HEK293 (cell line): Measurements from ENCODE around the gene RANBP10.

Experiments used
- CTCF ChIA-PET: fragments of 350-600 bp; formaldehyde crosslinking; extraction: SDS; loops from one replicate; lab custom pipeline; 2021; ENCODE audit warnings: antibody characterized with exemption; lab: Yijun Ruan, JAX
- POLR2A ChIA-PET: fragments of 300-600 bp; formaldehyde crosslinking; extraction: SDS; loops from one replicate; lab custom pipeline; 2020; ENCODE audit warnings: antibody characterized with exemption, inconsistent platforms; lab: Yijun Ruan, JAX
- H3K27ac ChIP-seq: fragments of 200-500 bp; sonication (Bioruptor generic); 2 replicates; pipeline ENCODE4 v1.5.1; 2014; ENCODE audit warnings: low read depth, low read length, control low read depth, inconsistent platforms; ENCODE audit errors: extremely low read depth
- H3K36me3 ChIP-seq, 2 experiments: fragments of 200-500 bp in 1 of 2; sonication (Bioruptor generic) in 1 of 2; 1 replicate in 1 of 2; 2 replicates in 1 of 2; pipeline ENCODE4 v1.5.1; 2014 to 2017; ENCODE audit warnings: inconsistent platforms in 2 of 2, low read length in 2 of 2; ENCODE audit not compliant: control insufficient read depth in 2 of 2, insufficient read depth in 1 of 2
- H3K4me1 ChIP-seq: fragments of 200-500 bp; sonication (Bioruptor generic); 2 replicates; pipeline ENCODE4 v1.5.1; 2014; ENCODE audit warnings: mild to moderate bottlenecking, low read length, inconsistent platforms; ENCODE audit not compliant: control insufficient read depth, insufficient read depth
- H3K4me3 ChIP-seq: 2 replicates; pipeline ENCODE4 v1.5.1; 2011; ENCODE audit warnings: low read depth, mild to moderate bottlenecking, control low read depth, low read length, moderate library complexity
- H3K9me3 ChIP-seq: fragments of 200-500 bp; sonication (Bioruptor generic); 2 replicates; pipeline ENCODE4 v1.5.1; 2014; ENCODE audit warnings: low read depth, low read length, inconsistent platforms; ENCODE audit not compliant: control insufficient read depth, insufficient read depth
- FEZF1 ChIP-seq: fragments of 450-650 bp; formaldehyde crosslinking; IDR thresholded peaks from 2 replicates; pipeline ENCODE4 v1.5.1; 2016; ENCODE audit warnings: missing biosample characterization, missing genetic modification characterization
- KLF10 ChIP-seq: fragments of 450-650 bp; IDR thresholded peaks from 2 replicates; pipeline ENCODE4 v1.5.1; 2018; ENCODE audit warnings: missing biosample characterization, mild to moderate bottlenecking, missing genetic modification characterization
- SP3 ChIP-seq: fragments of 450-650 bp; formaldehyde crosslinking; IDR thresholded peaks from 2 replicates; pipeline ENCODE4 v1.5.1; 2016; ENCODE audit warnings: missing biosample characterization, missing genetic modification characterization
- SP7 ChIP-seq: fragments of 450-650 bp; formaldehyde crosslinking; IDR thresholded peaks from 2 replicates; pipeline ENCODE4 v1.5.1; 2016; ENCODE audit warnings: missing biosample characterization, missing genetic modification characterization
- YY1 ChIP-seq: fragments of 450-650 bp; formaldehyde crosslinking; IDR thresholded peaks from 2 replicates; pipeline ENCODE4 v1.5.1; 2018; ENCODE audit warnings: missing biosample characterization, missing genetic modification characterization
- ZBTB17 ChIP-seq: fragments of 450-650 bp; formaldehyde crosslinking; IDR thresholded peaks from 2 replicates; pipeline ENCODE4 v1.5.1; 2016; ENCODE audit warnings: missing biosample characterization, missing genetic modification characterization
- ZBTB8A ChIP-seq: fragments of 450-650 bp; formaldehyde crosslinking; IDR thresholded peaks from 2 replicates; pipeline ENCODE4 v1.5.1; 2016; ENCODE audit warnings: missing biosample characterization, missing genetic modification characterization
- ZEB2 ChIP-seq: fragments of 450-650 bp; formaldehyde crosslinking; IDR thresholded peaks from 2 replicates; pipeline ENCODE4 v1.5.1; 2016; ENCODE audit warnings: missing biosample characterization, missing genetic modification characterization
- ZNF221 ChIP-seq: fragments of 450-650 bp; formaldehyde crosslinking; IDR thresholded peaks from 2 replicates; pipeline ENCODE4 v1.5.1; 2017; ENCODE audit warnings: missing biosample characterization, missing genetic modification characterization, borderline replicate concordance
- ZNF223 ChIP-seq: fragments of 450-650 bp; formaldehyde crosslinking; IDR thresholded peaks from 2 replicates; pipeline ENCODE4 v1.5.1; 2016; ENCODE audit warnings: missing biosample characterization, missing genetic modification characterization
- ZNF266 ChIP-seq: fragments of 450-650 bp; formaldehyde crosslinking; IDR thresholded peaks from 2 replicates; pipeline ENCODE4 v1.5.1; 2016; ENCODE audit warnings: missing biosample characterization, missing genetic modification characterization, low read depth
- ZNF274 ChIP-seq, 2 experiments: fragments of 200-500 bp in 1 of 2; fragments of 450-650 bp in 1 of 2; sonication (Bioruptor generic) in 1 of 2; formaldehyde crosslinking in 1 of 2; IDR thresholded peaks; 2 replicates each; pipeline versions ENCODE4 v1.5.1 to v1.6.1; 2014 to 2016; ENCODE audit warnings: borderline replicate concordance in 1 of 2, inconsistent platforms in 1 of 2, low read length in 1 of 2, missing biosample characterization in 1 of 2, missing genetic modification characterization in 1 of 2
- ZNF335 ChIP-seq: fragments of 450-650 bp; formaldehyde crosslinking; conservative IDR thresholded peaks from 2 replicates; pipeline ENCODE4 v1.5.1; 2016; ENCODE audit warnings: missing biosample characterization, missing genetic modification characterization
- ZNF548 ChIP-seq: fragments of 450-650 bp; formaldehyde crosslinking; IDR thresholded peaks from 2 replicates; pipeline ENCODE4 v1.5.1; 2016; ENCODE audit warnings: missing biosample characterization, missing genetic modification characterization
- ZNF629 ChIP-seq: fragments of 450-650 bp; formaldehyde crosslinking; IDR thresholded peaks from 2 replicates; pipeline ENCODE4 v1.5.1; 2017; ENCODE audit warnings: missing biosample characterization, missing genetic modification characterization
- ZNF707 ChIP-seq: fragments of 450-650 bp; formaldehyde crosslinking; IDR thresholded peaks from 2 replicates; pipeline ENCODE4 v1.5.1; 2016; ENCODE audit warnings: missing biosample characterization, missing genetic modification characterization
- TF ChIP-seq, protein P1 (sequence below): fragments of 450-650 bp; formaldehyde crosslinking; IDR thresholded peaks from 2 replicates; pipeline ENCODE4; 2016; ENCODE audit warnings: missing biosample characterization, missing genetic modification characterization
- TF ChIP-seq, protein P2 (sequence below): fragments of 450-650 bp; formaldehyde crosslinking; conservative IDR thresholded peaks from 2 replicates; pipeline ENCODE4 v1.5.1; 2016; ENCODE audit warnings: low read depth, missing biosample characterization, missing genetic modification characterization
- TF ChIP-seq, protein P3 (sequence below): fragments of 450-650 bp; formaldehyde crosslinking; IDR thresholded peaks from 2 replicates; pipeline ENCODE4 v1.5.1; 2016; ENCODE audit warnings: missing biosample characterization, missing genetic modification characterization
- TF ChIP-seq, protein P4 (sequence below): fragments of 450-650 bp; formaldehyde crosslinking; IDR thresholded peaks from 2 replicates; pipeline ENCODE4 v1.5.1; 2016; ENCODE audit warnings: missing biosample characterization, missing genetic modification characterization
- TF ChIP-seq, protein P5 (sequence below): fragments of 450-650 bp; formaldehyde crosslinking; IDR thresholded peaks from 2 replicates; pipeline ENCODE4 v1.5.1; 2016; ENCODE audit warnings: missing biosample characterization, missing genetic modification characterization
- TF ChIP-seq, protein P6 (sequence below): fragments of 450-650 bp; formaldehyde crosslinking; optimal IDR thresholded peaks from 2 replicates; pipeline ENCODE3; 2016; ENCODE audit warnings: missing biosample characterization, mild to moderate bottlenecking, missing genetic modification characterization

The RANBP10 gene

DNA sequence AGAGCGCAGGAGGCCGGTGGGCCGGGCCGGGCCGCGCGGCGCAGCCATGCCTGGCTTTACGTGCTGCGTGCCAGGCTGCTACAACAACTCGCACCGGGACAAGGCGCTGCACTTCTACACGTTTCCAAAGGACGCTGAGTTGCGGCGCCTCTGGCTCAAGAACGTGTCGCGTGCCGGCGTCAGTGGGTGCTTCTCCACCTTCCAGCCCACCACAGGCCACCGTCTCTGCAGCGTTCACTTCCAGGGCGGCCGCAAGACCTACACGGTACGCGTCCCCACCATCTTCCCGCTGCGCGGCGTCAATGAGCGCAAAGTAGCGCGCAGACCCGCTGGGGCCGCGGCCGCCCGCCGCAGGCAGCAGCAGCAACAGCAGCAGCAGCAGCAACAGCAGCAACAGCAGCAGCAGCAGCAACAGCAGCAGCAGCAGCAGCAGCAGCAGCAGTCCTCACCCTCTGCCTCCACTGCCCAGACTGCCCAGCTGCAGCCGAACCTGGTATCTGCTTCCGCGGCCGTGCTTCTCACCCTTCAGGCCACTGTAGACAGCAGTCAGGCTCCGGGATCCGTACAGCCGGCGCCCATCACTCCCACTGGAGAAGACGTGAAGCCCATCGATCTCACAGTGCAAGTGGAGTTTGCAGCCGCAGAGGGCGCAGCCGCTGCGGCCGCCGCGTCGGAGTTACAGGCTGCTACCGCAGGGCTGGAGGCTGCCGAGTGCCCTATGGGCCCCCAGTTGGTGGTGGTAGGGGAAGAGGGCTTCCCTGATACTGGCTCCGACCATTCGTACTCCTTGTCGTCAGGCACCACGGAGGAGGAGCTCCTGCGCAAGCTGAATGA, 36.4 kb upstream of the RANBP10 start (continued):
- TF ChIP-seq, protein P1, sequence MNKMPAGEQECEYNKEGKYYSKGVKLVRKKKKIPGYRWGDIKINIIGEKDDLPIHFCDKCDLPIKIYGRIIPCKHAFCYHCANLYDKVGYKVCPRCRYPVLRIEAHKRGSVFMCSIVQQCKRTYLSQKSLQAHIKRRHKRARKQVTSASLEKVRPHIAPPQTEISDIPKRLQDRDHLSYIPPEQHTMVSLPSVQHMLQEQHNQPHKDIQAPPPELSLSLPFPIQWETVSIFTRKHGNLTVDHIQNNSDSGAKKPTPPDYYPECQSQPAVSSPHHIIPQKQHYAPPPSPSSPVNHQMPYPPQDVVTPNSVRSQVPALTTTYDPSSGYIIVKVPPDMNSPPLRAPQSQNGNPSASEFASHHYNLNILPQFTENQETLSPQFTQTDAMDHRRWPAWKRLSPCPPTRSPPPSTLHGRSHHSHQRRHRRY (tag by site-specific recombination) = no peak
- no peak for TF ChIP-seq ZNF707 (tag by site-specific recombination)
- TF ChIP-seq ZBTB8A (tag by site-specific recombination) = peak; percentile 60; the same call in 1 of the 2 replicates
- TF ChIP-seq ZNF221 (tag by site-specific recombination) = no peak
- no peak for TF ChIP-seq FEZF1 (tag by site-specific recombination)
- TF ChIP-seq, protein P2, sequence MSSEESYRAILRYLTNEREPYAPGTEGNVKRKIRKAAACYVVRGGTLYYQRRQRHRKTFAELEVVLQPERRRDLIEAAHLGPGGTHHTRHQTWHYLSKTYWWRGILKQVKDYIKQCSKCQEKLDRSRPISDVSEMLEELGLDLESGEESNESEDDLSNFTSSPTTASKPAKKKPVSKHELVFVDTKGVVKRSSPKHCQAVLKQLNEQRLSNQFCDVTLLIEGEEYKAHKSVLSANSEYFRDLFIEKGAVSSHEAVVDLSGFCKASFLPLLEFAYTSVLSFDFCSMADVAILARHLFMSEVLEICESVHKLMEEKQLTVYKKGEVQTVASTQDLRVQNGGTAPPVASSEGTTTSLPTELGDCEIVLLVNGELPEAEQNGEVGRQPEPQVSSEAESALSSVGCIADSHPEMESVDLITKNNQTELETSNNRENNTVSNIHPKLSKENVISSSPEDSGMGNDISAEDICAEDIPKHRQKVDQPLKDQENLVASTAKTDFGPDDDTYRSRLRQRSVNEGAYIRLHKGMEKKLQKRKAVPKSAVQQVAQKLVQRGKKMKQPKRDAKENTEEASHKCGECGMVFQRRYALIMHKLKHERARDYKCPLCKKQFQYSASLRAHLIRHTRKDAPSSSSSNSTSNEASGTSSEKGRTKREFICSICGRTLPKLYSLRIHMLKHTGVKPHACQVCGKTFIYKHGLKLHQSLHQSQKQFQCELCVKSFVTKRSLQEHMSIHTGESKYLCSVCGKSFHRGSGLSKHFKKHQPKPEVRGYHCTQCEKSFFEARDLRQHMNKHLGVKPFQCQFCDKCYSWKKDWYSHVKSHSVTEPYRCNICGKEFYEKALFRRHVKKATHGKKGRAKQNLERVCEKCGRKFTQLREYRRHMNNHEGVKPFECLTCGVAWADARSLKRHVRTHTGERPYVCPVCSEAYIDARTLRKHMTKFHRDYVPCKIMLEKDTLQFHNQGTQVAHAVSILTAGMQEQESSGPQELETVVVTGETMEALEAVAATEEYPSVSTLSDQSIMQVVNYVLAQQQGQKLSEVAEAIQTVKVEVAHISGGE (tag by site-specific recombination) = 0 out of 2 replicates have a peak, but pooled peaks have one; percentile 25
- no peak for TF ChIP-seq ZNF548 (tag by site-specific recombination)
- TF ChIP-seq SP3 = no peak
- no peak for TF ChIP-seq ZNF266
- TF ChIP-seq ZNF335 (tag by site-specific recombination) = no peak
- no peak for TF ChIP-seq ZNF223
- TF ChIP-seq, protein P3, sequence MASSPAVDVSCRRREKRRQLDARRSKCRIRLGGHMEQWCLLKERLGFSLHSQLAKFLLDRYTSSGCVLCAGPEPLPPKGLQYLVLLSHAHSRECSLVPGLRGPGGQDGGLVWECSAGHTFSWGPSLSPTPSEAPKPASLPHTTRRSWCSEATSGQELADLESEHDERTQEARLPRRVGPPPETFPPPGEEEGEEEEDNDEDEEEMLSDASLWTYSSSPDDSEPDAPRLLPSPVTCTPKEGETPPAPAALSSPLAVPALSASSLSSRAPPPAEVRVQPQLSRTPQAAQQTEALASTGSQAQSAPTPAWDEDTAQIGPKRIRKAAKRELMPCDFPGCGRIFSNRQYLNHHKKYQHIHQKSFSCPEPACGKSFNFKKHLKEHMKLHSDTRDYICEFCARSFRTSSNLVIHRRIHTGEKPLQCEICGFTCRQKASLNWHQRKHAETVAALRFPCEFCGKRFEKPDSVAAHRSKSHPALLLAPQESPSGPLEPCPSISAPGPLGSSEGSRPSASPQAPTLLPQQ (tag by site-specific recombination) = no peak
- peak; percentile 56 for TF ChIP-seq YY1 (tag by site-specific recombination)
- TF ChIP-seq ZNF274 (IDR thresholded peaks at IDR 0.05; ENCODE audit: low read length) = no peak
- no peak for TF ChIP-seq ZNF274 (tag by site-specific recombination; IDR thresholded peaks at IDR 0.05; ENCODE audit: borderline replicate concordance)
- TF ChIP-seq, protein P4, sequence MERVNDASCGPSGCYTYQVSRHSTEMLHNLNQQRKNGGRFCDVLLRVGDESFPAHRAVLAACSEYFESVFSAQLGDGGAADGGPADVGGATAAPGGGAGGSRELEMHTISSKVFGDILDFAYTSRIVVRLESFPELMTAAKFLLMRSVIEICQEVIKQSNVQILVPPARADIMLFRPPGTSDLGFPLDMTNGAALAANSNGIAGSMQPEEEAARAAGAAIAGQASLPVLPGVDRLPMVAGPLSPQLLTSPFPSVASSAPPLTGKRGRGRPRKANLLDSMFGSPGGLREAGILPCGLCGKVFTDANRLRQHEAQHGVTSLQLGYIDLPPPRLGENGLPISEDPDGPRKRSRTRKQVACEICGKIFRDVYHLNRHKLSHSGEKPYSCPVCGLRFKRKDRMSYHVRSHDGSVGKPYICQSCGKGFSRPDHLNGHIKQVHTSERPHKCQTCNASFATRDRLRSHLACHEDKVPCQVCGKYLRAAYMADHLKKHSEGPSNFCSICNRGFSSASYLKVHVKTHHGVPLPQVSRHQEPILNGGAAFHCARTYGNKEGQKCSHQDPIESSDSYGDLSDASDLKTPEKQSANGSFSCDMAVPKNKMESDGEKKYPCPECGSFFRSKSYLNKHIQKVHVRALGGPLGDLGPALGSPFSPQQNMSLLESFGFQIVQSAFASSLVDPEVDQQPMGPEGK (tag by site-specific recombination) = 0 out of 2 replicates have a peak, but pooled peaks have one; percentile 12
- TF ChIP-seq, all 188 proteins: peak for 26

DNA sequence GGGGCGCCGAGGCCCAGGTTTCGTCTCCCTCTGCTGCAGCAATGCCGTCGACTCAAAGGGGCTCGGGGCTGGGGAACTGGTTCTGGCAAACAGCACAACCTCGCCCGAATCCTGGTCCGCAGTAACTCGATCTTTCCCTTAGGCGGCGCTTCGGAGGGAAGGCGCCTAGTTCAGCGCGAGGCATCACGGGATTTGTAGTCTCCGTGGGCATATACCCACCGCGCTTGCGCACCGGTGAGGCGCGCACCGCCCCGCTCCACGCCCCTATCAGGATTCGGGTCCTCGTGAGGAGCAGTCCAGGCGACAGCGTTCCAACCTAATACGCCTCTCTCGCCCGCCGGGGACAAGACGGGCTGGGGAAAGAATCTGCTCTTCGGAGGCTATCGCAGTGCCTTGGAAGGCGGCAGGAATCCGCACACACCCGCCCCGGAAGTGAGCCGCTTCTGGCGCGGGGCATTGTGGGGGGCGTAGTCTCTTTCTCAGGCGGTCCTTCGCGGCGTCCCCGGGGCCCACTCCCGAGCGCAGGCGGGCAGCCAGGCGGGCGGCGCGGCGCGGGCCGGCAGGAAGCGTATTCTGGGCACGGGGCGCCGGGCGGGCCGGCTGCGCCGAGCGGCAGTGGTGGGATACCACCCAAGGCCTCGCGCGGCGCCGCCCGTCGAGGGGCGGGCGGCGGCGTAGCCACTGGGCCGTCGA, 35.6 kb upstream of the RANBP10 start, which contains the start of gene THAP11:
Gene THAP11, plus strand, starts transcription at position 505 of the 693 bp plus-strand sequence. CDS start 235 bp downstream, outside the sequence.
- H3K4me3 ChIP-seq = peak within 1 kb of the TSS; percentile 92
- no peaks in the 10 kb centered on the region for H3K9me3 ChIP-seq
- H3K36me3 ChIP-seq = peaks cover 0 to 13% of the 10 kb centered on the region in 2 experiments; a peak in 1 of 3 replicates
- POLR2A ChIA-PET = interaction anchor here (1.2 kb wide), 1 partner anchor 36 kb away, joined by 4 read pairs; the partner anchor contains the start of genes RANBP10 and TSNAXIP1
- H3K27ac ChIP-seq = peak within 1 kb of the TSS; percentile 99
- peaks cover 16% of the 10 kb centered on the region for H3K4me1 ChIP-seq
- CTCF ChIA-PET = interaction anchor here (0.9 to 1.4 kb wide), 2 partner anchors 12 to 41 kb away, joined by 3 to 4 read pairs; no protein-coding TSS in a partner anchor
- TF ChIP-seq ZBTB17 (tag by site-specific recombination) (peak; percentile 87), ZEB2 (peak; percentile 16; the same call in 1 of the 2 replicates), SP7 (peak; percentile 33; the same call in 1 of the 2 replicates), KLF10 (tag by site-specific recombination) (no peak), ZNF629 (tag by site-specific recombination) (0 out of 2 replicates have a peak, but pooled peaks have one; percentile 30)
- TF ChIP-seq, protein P5, sequence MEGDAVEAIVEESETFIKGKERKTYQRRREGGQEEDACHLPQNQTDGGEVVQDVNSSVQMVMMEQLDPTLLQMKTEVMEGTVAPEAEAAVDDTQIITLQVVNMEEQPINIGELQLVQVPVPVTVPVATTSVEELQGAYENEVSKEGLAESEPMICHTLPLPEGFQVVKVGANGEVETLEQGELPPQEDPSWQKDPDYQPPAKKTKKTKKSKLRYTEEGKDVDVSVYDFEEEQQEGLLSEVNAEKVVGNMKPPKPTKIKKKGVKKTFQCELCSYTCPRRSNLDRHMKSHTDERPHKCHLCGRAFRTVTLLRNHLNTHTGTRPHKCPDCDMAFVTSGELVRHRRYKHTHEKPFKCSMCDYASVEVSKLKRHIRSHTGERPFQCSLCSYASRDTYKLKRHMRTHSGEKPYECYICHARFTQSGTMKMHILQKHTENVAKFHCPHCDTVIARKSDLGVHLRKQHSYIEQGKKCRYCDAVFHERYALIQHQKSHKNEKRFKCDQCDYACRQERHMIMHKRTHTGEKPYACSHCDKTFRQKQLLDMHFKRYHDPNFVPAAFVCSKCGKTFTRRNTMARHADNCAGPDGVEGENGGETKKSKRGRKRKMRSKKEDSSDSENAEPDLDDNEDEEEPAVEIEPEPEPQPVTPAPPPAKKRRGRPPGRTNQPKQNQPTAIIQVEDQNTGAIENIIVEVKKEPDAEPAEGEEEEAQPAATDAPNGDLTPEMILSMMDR (tag by site-specific recombination) = peak; percentile 96
- TF ChIP-seq, protein P6, sequence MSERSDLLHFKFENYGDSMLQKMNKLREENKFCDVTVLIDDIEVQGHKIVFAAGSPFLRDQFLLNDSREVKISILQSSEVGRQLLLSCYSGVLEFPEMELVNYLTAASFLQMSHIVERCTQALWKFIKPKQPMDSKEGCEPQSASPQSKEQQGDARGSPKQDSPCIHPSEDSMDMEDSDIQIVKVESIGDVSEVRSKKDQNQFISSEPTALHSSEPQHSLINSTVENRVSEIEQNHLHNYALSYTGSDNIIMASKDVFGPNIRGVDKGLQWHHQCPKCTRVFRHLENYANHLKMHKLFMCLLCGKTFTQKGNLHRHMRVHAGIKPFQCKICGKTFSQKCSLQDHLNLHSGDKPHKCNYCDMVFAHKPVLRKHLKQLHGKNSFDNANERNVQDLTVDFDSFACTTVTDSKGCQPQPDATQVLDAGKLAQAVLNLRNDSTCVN (tag by site-specific recombination) = peak; percentile 53
